Heart left ventricle (tissue), 13 donors: Measurements from ENCODE around the gene CNKSR3.

Source experiments
- POLR2A ChIP-seq, 2 donors: fragments of 450-650 bp; IDR thresholded peaks; one replicate each; pipeline ENCODE4 v1.6.1; 2017; ENCODE audit warnings: antibody characterized with exemption in 2 of 2, mild to moderate bottlenecking in 2 of 2, moderate library complexity in 2 of 2
- TF ChIP-seq, protein P1 (sequence below), 12 donors: fragments of 200-600 bp; sonication (generic) in 4 of 12; IDR thresholded peaks; one replicate each; pipeline versions ENCODE4 v1.5.0 to v1.8.0; 2018 to 2022; ENCODE audit warnings: antibody characterized with exemption in 12 of 12, mild to moderate bottlenecking in 5 of 12
- donor health status: ischemic (EF 13 %, LVEDD 7.1; RV severe dilation, severe dysfunction).
- donor health status: DM: no; HTN: yes; CAD: no.
- donor health status: DM: no; HTN: no; CAD: no.
- donor health status: ischemic (EF 25% LVEDD 6.9; RV normal size, moderate dysfunction).
- donor health status: ischemic (EF 25% LVEDD 5.7; RV mildly dilated, moderate dysfunction).
- donor health status: ischemic (EF 35%, LVEDD 5.7; RV mildly dilated, moderate dysfunction).
- donor health status: nonischemic (EF 11% LVEDD 7.7; RV severe dilation, severe dysfunction).
- donor health status: DM: yes; HTN: yes; CAD: no.
- donor health status: PGD.
- donor health status: ischemic (EF 29% LVEDD 5.4; RV normal size, mild dysfunction).
- donor health status: nonischemic (EF 23%, LVEDD 6.1; RV moderate dilation, normal function).

DNA sequence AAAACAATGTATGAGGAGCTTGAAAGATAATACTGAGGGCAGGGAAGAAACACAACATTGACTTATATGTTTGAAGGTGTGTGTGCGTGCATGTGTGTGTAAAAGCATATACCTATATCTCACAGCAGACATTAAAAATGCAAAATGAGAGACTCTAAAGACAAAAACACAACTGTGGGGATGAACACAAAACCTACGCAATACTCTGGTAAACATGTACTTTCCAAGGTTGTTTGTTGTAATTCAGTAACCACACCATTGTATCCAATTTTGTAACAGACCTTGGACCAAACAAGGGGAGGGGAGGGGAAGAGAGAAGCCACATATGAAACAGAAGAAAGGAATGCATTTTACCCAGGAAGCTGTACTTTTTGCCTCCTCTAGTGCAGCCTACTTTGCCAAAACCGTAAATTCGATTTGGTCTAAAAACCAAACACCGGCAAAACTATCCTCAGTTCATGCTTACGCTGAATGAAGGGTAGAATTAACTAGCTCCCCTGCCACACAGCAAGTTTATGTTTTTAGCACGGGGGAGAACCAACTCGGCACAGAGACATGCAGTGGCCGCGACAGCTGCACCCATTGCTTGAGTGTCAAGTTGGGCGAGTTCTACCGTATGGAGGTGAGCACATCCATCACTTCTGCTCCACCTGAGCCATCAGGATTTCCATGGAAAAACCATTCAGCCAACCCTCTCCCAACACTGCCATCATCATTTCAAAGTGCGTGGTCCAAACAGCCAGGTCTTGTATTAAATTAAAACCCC, 50.0 kb downstream of the CNKSR3 start:
- TF ChIP-seq, protein P1, sequence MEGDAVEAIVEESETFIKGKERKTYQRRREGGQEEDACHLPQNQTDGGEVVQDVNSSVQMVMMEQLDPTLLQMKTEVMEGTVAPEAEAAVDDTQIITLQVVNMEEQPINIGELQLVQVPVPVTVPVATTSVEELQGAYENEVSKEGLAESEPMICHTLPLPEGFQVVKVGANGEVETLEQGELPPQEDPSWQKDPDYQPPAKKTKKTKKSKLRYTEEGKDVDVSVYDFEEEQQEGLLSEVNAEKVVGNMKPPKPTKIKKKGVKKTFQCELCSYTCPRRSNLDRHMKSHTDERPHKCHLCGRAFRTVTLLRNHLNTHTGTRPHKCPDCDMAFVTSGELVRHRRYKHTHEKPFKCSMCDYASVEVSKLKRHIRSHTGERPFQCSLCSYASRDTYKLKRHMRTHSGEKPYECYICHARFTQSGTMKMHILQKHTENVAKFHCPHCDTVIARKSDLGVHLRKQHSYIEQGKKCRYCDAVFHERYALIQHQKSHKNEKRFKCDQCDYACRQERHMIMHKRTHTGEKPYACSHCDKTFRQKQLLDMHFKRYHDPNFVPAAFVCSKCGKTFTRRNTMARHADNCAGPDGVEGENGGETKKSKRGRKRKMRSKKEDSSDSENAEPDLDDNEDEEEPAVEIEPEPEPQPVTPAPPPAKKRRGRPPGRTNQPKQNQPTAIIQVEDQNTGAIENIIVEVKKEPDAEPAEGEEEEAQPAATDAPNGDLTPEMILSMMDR (IDR thresholded peaks at IDR 0.05): no peak
- no peak for TF ChIP-seq POLR2A (IDR thresholded peaks at IDR 0.05)
